HL-60/S4 treated with retinoic acid at 250 ng/mL for 4 days and 3 days (cell line): ENCODE measurements around the gene CLDN2.
"Not testable (repeated sequence)": the region's sequence is repeated elsewhere in the genome, so short reads cannot be mapped to it uniquely, and the experiment has no call there.

Experiments
- in situ Hi-C: fragments of 300-500 bp; cut with MboI; formaldehyde crosslinking; loops from 2 replicates; pipeline ENCODE4 v1.7.0; 2022; ENCODE audit warnings: low sequenced_read_pairs

CLDN2 gene

GRCh38 chrX:106955004-106955772 lies 35.0 kb downstream of the CLDN2 start:
- in situ Hi-C loops = no loop called here

GRCh38 chrX:106957856-106958255 lies 37.7 kb downstream of the CLDN2 start:
- in situ Hi-C loops = no loop called here

GRCh38 chrX:106959901-106960300 lies 39.7 kb downstream of the CLDN2 start:
- in situ Hi-C loops = no loop called here

DNA sequence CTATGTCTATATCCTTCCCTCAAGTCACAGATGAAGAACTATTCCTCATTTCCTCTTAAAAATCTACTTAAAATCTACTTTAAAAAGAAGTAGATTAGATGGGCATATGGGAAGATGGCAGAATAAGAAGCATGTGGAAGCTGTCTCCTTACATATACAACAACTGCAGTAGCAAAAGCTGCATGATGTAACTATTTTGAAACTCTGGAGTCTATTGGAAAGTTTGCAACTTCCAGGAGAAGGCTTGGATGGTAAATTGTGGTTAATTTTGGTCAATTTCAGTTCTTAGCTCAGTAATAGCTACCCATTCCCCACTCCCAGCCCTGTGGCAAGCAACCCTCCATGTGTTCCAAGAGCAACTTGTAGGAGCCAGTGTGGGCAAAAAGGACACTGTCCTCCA lies 42.9 kb downstream of the CLDN2 start:
- in situ Hi-C loops = no loop called here

- in situ Hi-C loops = no loop called here
Measured at GRCh38 chrX:106964290-106964689, 44.1 kb downstream of the CLDN2 start.

GRCh38 chrX:106966547-106966946 lies 46.3 kb downstream of the CLDN2 start:
- in situ Hi-C loops = not testable (repeated sequence)

DNA sequence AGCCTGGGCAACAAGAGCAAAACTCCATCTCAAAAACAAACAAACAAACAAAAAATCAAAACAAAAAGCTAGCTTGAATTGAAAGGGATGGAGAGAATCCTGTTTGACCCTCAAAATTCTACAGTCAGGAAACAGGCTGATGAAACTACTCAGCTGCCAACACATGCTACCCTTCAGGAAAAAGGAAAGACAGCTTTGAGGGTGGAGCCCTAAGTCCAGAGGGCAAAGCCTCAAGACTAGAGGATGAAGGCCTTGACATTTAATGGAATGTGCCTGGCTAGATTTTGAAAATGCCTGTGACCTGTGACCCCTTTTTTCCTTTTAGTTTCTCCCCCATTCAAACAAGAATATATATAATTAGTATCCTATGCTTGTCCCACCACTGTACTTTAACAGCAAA lies 52.7 kb downstream of the CLDN2 start:
- in situ Hi-C loops = no loop called here

DNA sequence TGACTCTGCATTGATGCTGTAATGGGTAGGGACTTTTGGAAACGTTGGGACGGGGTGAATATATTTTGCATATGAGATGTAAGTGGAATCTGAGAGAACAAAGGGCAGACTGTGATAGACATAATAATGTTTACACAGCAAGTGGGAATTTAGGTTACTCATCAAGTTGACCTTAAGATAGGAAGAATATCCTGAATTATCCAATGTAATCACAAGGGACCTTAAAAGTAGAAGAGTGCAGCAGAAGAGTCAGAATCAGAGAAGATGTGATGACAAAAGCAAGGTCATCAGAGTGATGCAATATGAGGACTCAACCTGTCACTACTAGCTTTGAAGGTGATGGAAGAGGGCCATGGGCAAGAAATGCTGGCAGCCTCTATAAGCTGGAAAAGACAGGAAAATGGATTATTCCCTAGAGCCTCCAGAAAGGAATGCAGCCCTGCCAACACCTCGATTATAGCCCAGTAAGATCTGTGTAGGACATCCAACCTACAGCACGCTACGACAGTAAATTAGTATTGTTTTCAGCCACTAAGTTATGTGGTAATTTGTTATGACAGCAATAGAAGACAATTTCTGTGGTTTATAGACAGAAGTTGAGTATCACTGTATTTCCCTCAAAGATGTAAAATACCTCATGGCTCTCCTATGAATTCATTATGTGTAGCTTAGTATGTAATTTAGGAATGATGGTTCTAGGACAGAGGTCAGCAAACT lies 53.4 kb downstream of the CLDN2 start:
- in situ Hi-C loops = no loop called here

GRCh38 chrX:106976416-106976815 lies 56.2 kb downstream of the CLDN2 start:
- in situ Hi-C loops = no loop called here
